Measurements from ENCODE around the gene KIN. TPM values are rescaled to one million over a fixed set of nuclear protein-coding genes. Genes with fewer than 3 reads are reported as not detected.
"Not testable (repeated sequence)": the region's sequence is repeated elsewhere in the genome, so short reads cannot be mapped to it uniquely, and the experiment has no call there.

Gene KIN
- total RNA-seq, 1 experiment from 2014 or later: 12.4 TPM

DNA sequence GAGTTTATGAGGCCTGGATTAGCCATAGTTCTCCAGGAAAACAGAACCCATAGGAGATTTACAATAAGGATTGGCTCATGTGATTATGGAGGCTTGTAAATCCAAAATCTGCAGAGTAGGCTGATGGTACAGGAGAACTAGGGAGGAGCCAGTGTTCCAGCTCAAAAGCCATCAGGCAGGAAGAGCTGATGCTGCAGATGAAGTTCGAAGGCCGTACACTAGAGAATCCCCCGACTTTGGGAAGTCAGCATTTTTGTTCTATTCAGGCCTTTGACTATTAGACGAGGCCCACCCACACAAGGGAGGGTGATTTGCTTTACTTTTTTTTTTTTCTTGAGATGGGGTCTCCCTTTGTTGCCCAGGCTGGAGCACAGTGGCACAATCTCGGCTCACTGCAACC, 37.6 kb downstream of the KIN start:
- in situ Hi-C loops (cut with HindIII; ENCODE audit: low sequenced_read_pairs): no loop called here
- no peak for DNase-seq (ENCODE audit: low spot score)

DNA sequence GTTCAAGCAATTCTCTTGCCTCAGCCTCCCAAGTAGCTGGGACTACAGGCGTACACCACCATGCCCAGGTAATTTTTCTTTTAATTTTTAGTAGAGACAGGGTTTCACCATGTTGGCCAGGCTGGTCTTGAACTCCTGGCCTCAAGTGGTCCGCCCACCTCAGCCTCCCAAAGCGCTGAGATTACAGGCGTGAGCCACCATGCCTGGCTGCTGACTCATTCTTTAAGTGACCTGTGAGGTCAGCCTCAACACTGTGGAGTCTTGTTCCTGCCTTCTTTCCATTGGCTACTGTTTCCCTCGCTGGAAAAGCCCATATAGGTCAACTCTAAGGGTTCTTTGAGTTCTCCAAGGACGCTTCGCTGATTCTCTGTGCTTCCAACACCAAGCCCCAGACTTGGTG, 39.2 kb downstream of the KIN start:
- not testable (repeated sequence) for DNase-seq (ENCODE audit: low spot score)

GRCh38 chr10:7744307-7744706, 43.5 kb downstream of the KIN start:
- in situ Hi-C loops (cut with HindIII; ENCODE audit: low sequenced_read_pairs): no loop called here
- DNase-seq (ENCODE audit: low spot score): no peak

More for the DNA sequence above, 39.2 kb downstream of the KIN start:
- in situ Hi-C loops (cut with HindIII; ENCODE audit: low sequenced_read_pairs): not testable (repeated sequence)

- in situ Hi-C loops (cut with HindIII; ENCODE audit: low sequenced_read_pairs): no loop called here
- DNase-seq (ENCODE audit: low spot score): peak; percentile 9
These were observed 49.0 kb downstream of the KIN start for GRCh38 chr10:7738536-7739407.

- DNase-seq (ENCODE audit: low spot score): no peak
- in situ Hi-C loops (cut with HindIII; ENCODE audit: low sequenced_read_pairs): no loop called here
These were observed 53.0 kb downstream of the KIN start for GRCh38 chr10:7734821-7735220.

GRCh38 chr10:7722927-7723529, 64.8 kb downstream of the KIN start:
- in situ Hi-C loops (cut with HindIII; ENCODE audit: low sequenced_read_pairs): no loop called here
- DNase-seq (ENCODE audit: low spot score): no peak

- in situ Hi-C loops (cut with HindIII; ENCODE audit: low sequenced_read_pairs): no loop called here
- no peak for DNase-seq (ENCODE audit: low spot score)
These were observed 67.3 kb downstream of the KIN start for GRCh38 chr10:7720478-7720877.

DNA sequence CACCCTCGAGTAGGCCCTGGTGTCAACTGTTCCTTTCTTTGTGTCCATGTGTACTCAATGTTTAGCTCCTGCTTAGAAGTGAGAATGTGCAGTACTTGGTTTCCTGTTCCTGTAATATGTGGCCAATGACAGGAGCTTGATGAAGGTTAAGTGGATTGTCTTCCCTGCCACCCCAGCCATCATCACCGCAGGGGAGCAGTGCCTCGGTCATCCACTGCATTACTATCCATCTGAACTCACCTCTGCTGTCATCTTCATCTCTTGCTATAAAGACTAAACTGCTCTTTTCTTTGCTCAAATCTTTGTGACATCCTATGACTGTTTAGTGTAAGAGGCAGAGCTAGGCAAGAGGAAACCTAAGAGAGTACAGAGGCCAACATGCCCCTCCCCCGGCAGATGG, 69.1 kb downstream of the KIN start:
- in situ Hi-C loops (cut with HindIII; ENCODE audit: low sequenced_read_pairs): no loop called here
- DNase-seq (ENCODE audit: low spot score): no peak

GRCh38 chr10:7717767-7718166, 70.0 kb downstream of the KIN start:
- DNase-seq (ENCODE audit: low spot score): no peak
- in situ Hi-C loops (cut with HindIII; ENCODE audit: low sequenced_read_pairs): no loop called here

DNA sequence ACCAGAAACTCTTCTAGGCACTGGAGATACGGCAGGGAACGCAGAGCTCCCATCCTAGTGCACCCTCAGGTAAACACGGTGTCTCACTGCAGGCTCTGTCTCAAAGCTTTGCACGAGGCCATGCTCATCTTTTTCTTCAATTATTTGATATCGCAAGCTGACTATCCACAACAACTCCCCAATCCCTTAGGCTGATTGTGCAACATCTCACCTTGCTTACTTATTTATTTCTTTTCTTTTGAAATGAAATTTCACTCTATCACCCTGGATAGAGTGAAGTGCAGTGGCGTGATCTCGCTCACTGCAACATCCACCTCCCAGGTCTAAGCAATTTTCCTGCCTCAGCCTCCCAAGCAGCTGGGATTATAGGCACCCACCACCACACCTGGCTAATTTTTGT, 72.3 kb downstream of the KIN start:
- DNase-seq (ENCODE audit: low spot score): no peak

GRCh38 chr10:7711075-7711474, 76.7 kb downstream of the KIN start:
- DNase-seq (ENCODE audit: low spot score); in situ Hi-C loops (cut with HindIII; ENCODE audit: low sequenced_read_pairs): not testable (repeated sequence)

More for the DNA sequence above, 72.3 kb downstream of the KIN start:
- in situ Hi-C loops (cut with HindIII; ENCODE audit: low sequenced_read_pairs): no loop called here

DNA sequence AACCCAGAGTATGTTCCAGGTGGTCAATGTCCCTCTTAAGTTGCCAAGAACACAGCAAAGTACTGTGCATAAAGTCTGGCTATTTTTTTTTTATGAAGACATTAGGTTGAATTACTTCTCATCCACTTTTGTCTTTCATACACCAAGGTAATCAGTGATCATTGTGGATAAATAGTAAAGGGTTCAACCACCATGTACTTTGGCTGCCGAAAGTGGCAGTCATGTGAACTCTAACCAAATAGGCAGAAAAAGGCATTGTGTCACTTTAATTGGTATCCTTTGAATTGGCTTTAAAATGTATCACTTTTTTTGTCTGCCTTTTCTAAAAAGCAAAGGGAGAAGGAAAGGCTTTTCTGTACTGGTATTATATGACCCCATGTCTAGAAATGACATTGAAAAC, 77.3 kb downstream of the KIN start:
- DNase-seq (ENCODE audit: low spot score): no peak
- in situ Hi-C loops (cut with HindIII; ENCODE audit: low sequenced_read_pairs): no loop called here

DNA sequence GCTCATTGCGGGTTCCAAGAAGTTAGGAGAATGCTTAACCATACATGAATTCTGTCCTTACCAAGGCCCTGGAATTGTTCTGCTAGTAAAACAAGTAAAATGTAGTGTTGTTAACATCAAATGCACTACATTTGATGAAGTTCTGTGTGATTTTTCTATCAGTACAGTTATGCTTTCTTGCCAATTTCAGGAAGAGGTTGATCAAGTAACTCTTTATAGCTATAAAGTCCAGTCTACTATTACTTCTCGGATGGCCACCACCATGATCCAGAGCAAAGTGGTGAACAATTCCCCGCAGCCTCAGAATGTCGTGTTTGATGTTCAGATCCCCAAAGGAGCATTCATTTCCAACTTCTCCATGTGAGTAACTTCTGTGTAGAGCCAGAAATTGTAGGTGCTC, 79.0 kb downstream of the KIN start:
- in situ Hi-C loops (cut with HindIII; ENCODE audit: low sequenced_read_pairs): no loop called here
- no peak for DNase-seq (ENCODE audit: low spot score)

DNA sequence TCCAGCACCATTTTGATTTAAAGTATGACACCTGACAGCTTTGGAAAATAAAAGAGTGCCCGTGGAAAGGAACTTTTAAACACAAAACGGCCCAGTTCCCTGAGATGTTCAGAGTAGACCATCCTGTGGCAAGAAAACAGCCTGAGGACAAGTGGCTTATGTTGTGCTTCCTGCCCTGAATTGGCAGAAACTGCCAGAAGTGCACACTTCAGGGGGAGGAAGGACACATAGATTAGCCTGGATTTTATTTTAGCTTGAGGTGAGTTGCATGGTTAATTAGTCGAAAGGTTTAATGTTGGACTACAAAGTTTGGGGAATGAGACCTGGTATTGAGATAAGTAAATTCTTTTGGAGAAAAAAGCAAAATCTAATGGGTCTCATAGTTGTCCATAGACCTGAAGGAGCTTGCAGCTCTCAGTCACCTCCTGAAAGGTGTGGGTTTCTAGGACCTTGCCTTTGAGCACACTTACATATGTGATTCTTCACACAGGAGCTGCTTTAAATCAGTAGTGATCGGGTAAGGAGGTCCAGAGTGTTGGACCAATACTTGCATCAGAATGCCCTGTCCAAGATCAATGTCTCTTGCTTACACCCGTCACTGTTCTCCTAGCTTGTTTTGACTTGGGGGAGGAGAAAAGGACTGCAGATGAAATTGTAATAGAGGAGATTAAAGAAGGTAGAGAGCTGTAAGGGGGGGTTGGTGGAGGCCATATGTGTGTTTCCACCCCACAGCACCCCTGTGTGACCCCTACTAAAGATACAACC, 79.8 kb downstream of the KIN start:
- in situ Hi-C loops (cut with HindIII; ENCODE audit: low sequenced_read_pairs): no loop called here
- DNase-seq (ENCODE audit: low spot score): no peak

GRCh38 chr10:7707102-7707501, 80.7 kb downstream of the KIN start:
- in situ Hi-C loops (cut with HindIII; ENCODE audit: low sequenced_read_pairs): no loop called here

GRCh38 chr10:7706534-7707073, 81.2 kb downstream of the KIN start:
- no peak for DNase-seq (ENCODE audit: low spot score)
- in situ Hi-C loops (cut with HindIII; ENCODE audit: low sequenced_read_pairs): no loop called here

More at GRCh38 chr10:7707102-7707501, 80.7 kb downstream of the KIN start:
- no peak for DNase-seq (ENCODE audit: low spot score)

DNA sequence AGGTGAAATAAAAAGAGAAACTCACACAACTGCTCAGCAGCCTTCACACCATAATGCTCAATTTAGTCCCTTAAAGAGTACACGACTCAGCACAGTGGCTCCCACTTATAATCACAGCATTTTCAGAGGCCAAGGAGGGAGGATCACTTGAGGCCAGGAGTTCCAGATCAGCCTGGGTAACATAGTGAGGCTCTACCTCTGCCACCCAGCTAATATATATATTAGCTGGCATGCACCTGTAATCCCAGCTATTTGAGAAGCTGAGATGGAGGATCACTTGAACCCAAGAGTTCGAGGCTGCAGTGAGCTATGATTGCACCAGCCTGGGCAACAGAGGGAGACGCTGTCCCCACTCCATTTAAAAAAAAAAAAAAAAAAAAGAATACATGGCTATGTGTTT, 82.5 kb downstream of the KIN start:
- no peak for DNase-seq (ENCODE audit: low spot score)
- in situ Hi-C loops (cut with HindIII; ENCODE audit: low sequenced_read_pairs): no loop called here

GRCh38 chr10:7704071-7705016, 83.4 kb downstream of the KIN start:
- no peak for DNase-seq (ENCODE audit: low spot score)
- in situ Hi-C loops (cut with HindIII; ENCODE audit: low sequenced_read_pairs): no loop called here

GRCh38 chr10:7703140-7703539, 84.7 kb downstream of the KIN start, which contains the start of gene ITIH2:
TSS of gene ITIH2 (plus strand) at chr10:7703316. CDS start at chr10:7703435, 119 bp downstream.
- no peak for DNase-seq (ENCODE audit: low spot score)
- in situ Hi-C loops (cut with HindIII; ENCODE audit: low sequenced_read_pairs): no loop called here
